ENCODE measurements around the gene C20orf96.

GRCh38 chr20:286508-286907 lies 4.0 kb downstream of the C20orf96 start:
- no peak for TF ChIP-seq GATA2 (IDR thresholded peaks at IDR 0.05; ENCODE audit: low read depth, low read length)
- no peak for TF ChIP-seq GATA3 (IDR thresholded peaks at IDR 0.05; ENCODE audit: low read depth, low read length)

Data from SH-SY5Y (cell line).